Smooth muscle cell of trachea (primary cell): ENCODE measurements around the gene TBC1D24. TPM values are rescaled to one million over a fixed set of nuclear protein-coding genes. Genes with fewer than 3 reads are reported as not detected.

Experiments
- total RNA-seq: library from RNA; depleted of rRNA; stranded (reverse); fragments of >200 nt; gene quantifications from 2 replicates; pipeline ENCODE4 v1.2.1, GENCODE V29; 2014

Gene TBC1D24
- total RNA-seq = 16.9 and 23.3 TPM in 2 replicates

GRCh38 chr16:2474877-2475412 is at the start of gene TBC1D24:
TSS of gene TBC1D24 (plus strand) at chr16:2475127. CDS start at chr16:2496149, 21,022 bp downstream.

GRCh38 chr16:2429034-2429770 is 45.7 kb upstream of the TBC1D24 start, which contains the start of gene CCNF:
TSS of gene CCNF (plus strand) at chr16:2429447. CDS start at chr16:2429482, 35 bp downstream.

GRCh38 chr16:2459647-2460390 is 15.1 kb upstream of the TBC1D24 start, which contains the start of gene TEDC2:
TSS of gene TEDC2 (plus strand) at chr16:2460109. CDS start at chr16:2460145, 36 bp downstream.

GRCh38 chr16:2471016-2471652 is 3.8 kb upstream of the TBC1D24 start, which contains the start of gene NTN3:
TSS of gene NTN3 (plus strand) at chr16:2471297. CDS start at chr16:2471702, 405 bp downstream.

GRCh38 chr16:2513405-2514332 is 38.7 kb downstream of the TBC1D24 start, which contains the start of gene ATP6V0C:
TSS of gene ATP6V0C (plus strand) at chr16:2513952. CDS start at chr16:2514104, 152 bp downstream.

GRCh38 chr16:2520097-2520783 is 45.3 kb downstream of the TBC1D24 start, which contains the start of gene AMDHD2:
TSS of gene AMDHD2 (plus strand) at chr16:2520371. CDS start at chr16:2520459, 88 bp downstream.

GRCh38 chr16:2531371-2531695 is 56.4 kb downstream of the TBC1D24 start, which contains the start of gene CEMP1:
TSS of gene CEMP1 (minus strand) at chr16:2531408. CDS start at chr16:2531073, 335 bp downstream.

GRCh38 chr16:2537451-2538379 is 62.8 kb downstream of the TBC1D24 start, which contains the start of gene PDPK1:
TSS of gene PDPK1 (plus strand) at chr16:2538021. CDS start at chr16:2538113, 92 bp downstream.

Other genes with a start within 250 kb of the TBC1D24 start
- 0.15 and 1.5 TPM in 2 replicates for gene DNASE1L2, start 238.7 kb upstream of the TBC1D24 start, total RNA-seq
- 34.6 and 42.0 TPM in 2 replicates for gene ECI1, start 223.5 kb upstream of the TBC1D24 start, total RNA-seq
- 69.3 and 82.5 TPM in 2 replicates for gene RNPS1, start 207.0 kb upstream of the TBC1D24 start, total RNA-seq
- gene ABCA3, start 134.4 kb upstream of the TBC1D24 start, total RNA-seq = 1.2 and 2.3 TPM in 2 replicates
- gene CCNF, start 45.7 kb upstream of the TBC1D24 start, total RNA-seq = 5.1 and 24.0 TPM in 2 replicates
- gene TEDC2, start 15.0 kb upstream of the TBC1D24 start, total RNA-seq = 1.5 and 6.3 TPM in 2 replicates
- gene NTN3, start 3.8 kb upstream of the TBC1D24 start, total RNA-seq = 1.5 and 5.3 TPM in 2 replicates
- gene ATP6V0C, start 38.8 kb downstream of the TBC1D24 start, total RNA-seq = 14.1 TPM in 2 replicates
- gene AMDHD2, start 45.2 kb downstream of the TBC1D24 start, total RNA-seq = 75.0 and 116 TPM in 2 replicates
- 0.66 TPM in 1 of 2 replicates, not detected in the other for gene CEMP1, start 56.3 kb downstream of the TBC1D24 start, total RNA-seq
- 19.9 and 28.1 TPM in 2 replicates for gene PDPK1, start 62.9 kb downstream of the TBC1D24 start, total RNA-seq
- gene KCTD5, start 207.4 kb downstream of the TBC1D24 start, total RNA-seq = 17.6 and 25.6 TPM in 2 replicates
- 0.58 and 1.3 TPM in 2 replicates for gene PRSS27, start 245.1 kb downstream of the TBC1D24 start, total RNA-seq